Stomach smooth muscle (tissue), 2 donors: ENCODE measurements around the gene FITM2.

ENCODE experiments used
- H3K27ac ChIP-seq: one replicate; pipeline ENCODE4 v1.7.0; 2013; ENCODE audit warnings: mild to moderate bottlenecking, low read length, inconsistent platforms
- H3K27me3 ChIP-seq, 2 donors: one replicate each; pipeline ENCODE4 v1.7.0; 2013; ENCODE audit warnings: low read length in 2 of 2; ENCODE audit not compliant: insufficient read depth in 2 of 2, control insufficient read depth in 1 of 2
- H3K36me3 ChIP-seq, 2 donors: one replicate each; pipeline ENCODE4 v1.7.0; 2013; ENCODE audit warnings: low read length in 2 of 2; ENCODE audit not compliant: control insufficient read depth in 2 of 2, insufficient read depth in 2 of 2
- H3K4me1 ChIP-seq: one replicate; pipeline ENCODE4 v1.7.0; 2013; ENCODE audit warnings: low read length; ENCODE audit not compliant: control insufficient read depth, insufficient read depth
- H3K4me3 ChIP-seq, 2 donors: one replicate each; pipeline ENCODE4 v1.7.0; 2013; ENCODE audit warnings: low read length in 2 of 2
- H3K9ac ChIP-seq, 2 donors: one replicate each; pipeline ENCODE4 v1.7.0; 2013; ENCODE audit warnings: low read length in 2 of 2, mild to moderate bottlenecking in 1 of 2
- H3K9me3 ChIP-seq, 2 donors: one replicate each; pipeline ENCODE4 v1.7.0; 2013; ENCODE audit warnings: low read length in 2 of 2; ENCODE audit not compliant: control insufficient read depth in 2 of 2
- donor health status: healthy.
- donor health status: Pancreatic carcinoma.

The FITM2 gene

DNA sequence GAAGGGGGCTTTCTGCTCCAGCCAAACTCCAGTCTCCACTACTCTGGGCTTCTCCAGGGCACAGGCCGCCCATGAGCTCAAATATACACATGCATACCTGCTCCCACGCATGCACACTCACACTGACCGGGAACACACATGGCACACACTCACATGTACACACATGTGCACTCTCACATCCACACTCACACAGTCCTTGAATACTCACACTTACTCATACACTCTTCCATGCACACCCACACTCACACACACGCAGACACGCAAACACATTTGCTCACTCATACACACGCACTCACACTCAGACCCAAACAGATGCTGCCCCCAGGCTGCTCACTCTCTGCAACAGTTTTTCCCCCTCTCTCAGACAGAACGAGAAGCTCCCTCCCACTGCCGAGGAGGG, 56.9 kb downstream of the FITM2 start:
- Histone ChIP-seq H3K9ac (no peak overlapping the region), H3K4me1 (no peaks in the 10 kb centered on the region), H3K4me3 (no peak overlapping the region), H3K27me3 (peaks cover 4 to 6% of the 10 kb centered on the region in 2 donors), H3K9me3 (no peaks in the 10 kb centered on the region), H3K27ac (no peak overlapping the region), H3K36me3 (no peaks in the 10 kb centered on the region)

DNA sequence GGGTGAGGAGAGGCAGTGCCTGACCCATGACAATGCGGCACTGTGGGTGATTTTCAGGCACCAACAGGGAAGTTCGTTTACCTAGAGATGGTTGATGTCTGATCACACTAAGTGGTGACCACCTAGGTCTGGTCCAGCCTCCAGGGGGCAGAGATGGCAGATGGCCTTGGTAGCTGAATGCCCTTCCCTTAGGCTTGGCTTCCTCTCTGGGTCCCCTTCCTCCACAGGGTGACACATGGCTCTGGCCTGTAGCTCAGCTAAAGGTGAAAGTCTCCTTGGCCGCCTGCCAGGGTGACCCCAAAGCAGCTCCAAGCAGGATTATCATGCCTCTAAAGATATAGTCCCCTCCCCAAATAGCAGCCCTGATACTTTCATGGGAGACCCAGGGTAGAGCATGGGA, 57.5 kb downstream of the FITM2 start:
- no peak overlapping the region for H3K4me3 ChIP-seq
- H3K9me3 ChIP-seq, result no peaks in the 10 kb centered on the region
- peaks cover 4 to 8% of the 10 kb centered on the region in 2 donors for H3K27me3 ChIP-seq
- H3K27ac ChIP-seq, result no peak overlapping the region
- H3K9ac ChIP-seq, result no peak overlapping the region
- no peaks in the 10 kb centered on the region for H3K36me3 ChIP-seq
- H3K4me1 ChIP-seq, result no peaks in the 10 kb centered on the region
